Placental pericyte (primary cell): ENCODE data around the gene PRG2. TPM values are rescaled to one million over a fixed set of nuclear protein-coding genes. Genes with fewer than 3 reads are reported as not detected.

Experiments
- total RNA-seq: library from RNA; depleted of rRNA; stranded (reverse); fragments of >200 nt; gene quantifications from 2 replicates; pipeline ENCODE4 v1.2.3, GENCODE V29; 2012

Gene PRG2, protein sequence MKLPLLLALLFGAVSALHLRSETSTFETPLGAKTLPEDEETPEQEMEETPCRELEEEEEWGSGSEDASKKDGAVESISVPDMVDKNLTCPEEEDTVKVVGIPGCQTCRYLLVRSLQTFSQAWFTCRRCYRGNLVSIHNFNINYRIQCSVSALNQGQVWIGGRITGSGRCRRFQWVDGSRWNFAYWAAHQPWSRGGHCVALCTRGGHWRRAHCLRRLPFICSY
- 0.14 TPM in 1 of 2 replicates, not detected in the other for total RNA-seq

GRCh38 chr11:57390535-57390934 lies at the start of gene PRG2:
TSS of gene PRG2 (minus strand) at chr11:57390650. CDS start at chr11:57389944, 706 bp downstream.

DNA sequence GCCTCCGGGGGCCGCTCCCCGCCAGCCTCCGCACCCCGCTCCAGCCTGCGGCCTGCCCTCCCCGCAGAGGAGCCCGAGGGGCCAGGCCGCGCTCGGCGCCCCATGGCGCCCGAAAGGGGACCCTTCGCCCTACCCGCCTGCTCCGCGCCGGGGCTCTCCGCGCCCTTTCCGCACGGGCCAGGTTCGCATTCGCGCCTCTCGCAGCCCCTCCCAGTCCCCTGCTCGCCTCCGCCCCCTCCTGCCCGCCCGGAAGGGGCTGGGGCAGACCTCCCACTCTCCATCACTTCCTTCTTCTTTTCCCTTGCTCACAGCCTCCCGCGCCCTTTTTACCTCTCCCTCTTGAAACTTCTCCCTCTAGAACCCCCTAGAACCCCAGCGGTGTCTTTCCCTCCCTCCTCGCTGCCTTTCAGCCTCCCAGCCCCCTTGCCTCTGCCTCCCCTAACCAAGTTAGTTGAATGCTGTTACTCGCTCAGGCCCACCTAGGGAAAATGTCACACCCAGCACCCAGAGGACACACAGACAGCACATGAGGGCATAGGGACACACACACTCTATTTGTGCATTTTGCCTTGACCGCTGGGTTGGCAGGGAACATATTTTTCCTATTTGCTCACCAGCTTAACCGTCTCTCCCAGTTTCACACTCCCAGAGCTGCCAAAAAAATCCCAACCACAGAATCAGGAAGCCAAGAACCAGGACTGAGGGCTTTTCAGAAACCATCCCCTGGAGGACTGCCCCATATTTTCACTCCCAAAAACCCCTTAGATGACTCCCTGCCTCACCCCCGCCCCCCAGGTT lies 36.7 kb upstream of the PRG2 start, which contains the start of gene SLC43A3:
TSS of gene SLC43A3 (minus strand) at position 193 of the 798 bp plus-strand sequence. CDS start 949 bp downstream, outside the sequence.

DNA sequence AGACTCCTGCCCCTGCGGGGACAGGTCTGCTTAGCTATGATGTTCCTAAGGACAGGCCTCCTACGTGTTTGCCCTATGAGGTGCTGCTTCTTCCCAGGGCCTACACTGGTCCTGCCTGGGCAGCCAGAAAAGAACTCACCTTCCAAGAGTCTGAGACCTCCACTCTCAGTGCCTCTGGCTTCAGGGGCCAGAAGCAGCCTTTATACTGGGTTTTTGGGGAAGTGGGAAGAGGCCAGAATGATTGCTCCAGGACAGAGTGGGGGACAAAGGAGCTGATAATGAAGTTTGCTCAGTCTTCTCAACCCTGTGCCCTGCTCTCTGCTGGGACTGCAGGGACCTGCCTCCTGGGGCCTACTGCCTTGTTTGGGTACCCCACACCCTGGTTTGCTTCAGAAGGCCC lies 9.5 kb downstream of the PRG2 start, which contains the start of gene PRG3:
TSS of gene PRG3 (minus strand) at position 176 of the 400 bp plus-strand sequence. CDS start 442 bp downstream, outside the sequence.

DNA sequence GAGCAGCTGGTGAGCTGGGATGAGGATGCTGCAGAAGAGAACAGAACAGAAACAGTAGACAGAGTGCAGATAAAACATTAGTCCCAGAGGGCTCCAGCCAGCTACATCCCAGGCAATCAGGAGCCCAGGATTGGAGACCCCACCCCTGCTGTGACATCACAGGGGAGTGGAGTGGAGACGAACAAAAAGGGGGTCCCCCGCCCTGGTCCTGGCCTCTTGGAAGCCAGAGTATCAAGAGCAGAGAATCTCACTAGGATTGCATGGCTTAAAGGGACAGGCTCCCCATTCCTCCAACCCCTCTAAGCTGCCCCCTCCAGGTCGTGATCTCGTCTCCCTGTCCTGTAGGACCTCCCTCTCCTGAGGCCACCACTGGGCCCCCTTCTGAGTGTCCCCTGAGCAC lies 52.3 kb downstream of the PRG2 start, which contains the start of gene P2RX3:
TSS of gene P2RX3 (plus strand) at position 211 of the 400 bp plus-strand sequence. CDS start 199 bp downstream, outside the sequence.

Other genes with a start within 250 kb of the PRG2 start
- gene LRRC55, start 208.7 kb downstream of the PRG2 start, total RNA-seq: not detected in 2 replicates
- not detected in 2 replicates for gene APLNR, start 153.4 kb downstream of the PRG2 start, total RNA-seq
- gene TNKS1BP1, start 65.7 kb downstream of the PRG2 start, total RNA-seq: 76.8 and 95.2 TPM in 2 replicates
- 89.5 and 116 TPM in 2 replicates for gene SSRP1, start 54.8 kb downstream of the PRG2 start, total RNA-seq
- gene P2RX3, start 52.3 kb downstream of the PRG2 start, total RNA-seq: not detected in 2 replicates
- gene PRG3, start 9.5 kb downstream of the PRG2 start, total RNA-seq: not detected in 2 replicates
- gene SLC43A3, start 36.5 kb upstream of the PRG2 start, total RNA-seq: 40.2 and 70.2 TPM in 2 replicates
- under 0.01 TPM in 1 of 2 replicates, not detected in the other for gene RTN4RL2, start 69.9 kb upstream of the PRG2 start, total RNA-seq
- gene SLC43A1, start 125.1 kb upstream of the PRG2 start, total RNA-seq: 13.2 and 34.4 TPM in 2 replicates
- 22.1 and 27.9 TPM in 2 replicates for gene TIMM10, start 140.1 kb upstream of the PRG2 start, total RNA-seq
- gene SMTNL1, start 146.9 kb upstream of the PRG2 start, total RNA-seq: not detected in 2 replicates
- 39.4 and 57.1 TPM in 2 replicates for gene UBE2L6, start 177.0 kb upstream of the PRG2 start, total RNA-seq
- gene SERPING1, start 207.0 kb upstream of the PRG2 start, total RNA-seq: 1.6 and 16.4 TPM in 2 replicates